Smooth muscle cell (in vitro differentiated cells): ENCODE data around the gene HMOX1. TPM values are rescaled to one million over a fixed set of nuclear protein-coding genes. Genes with fewer than 3 reads are reported as not detected.

Experiments used
- DNase-seq: peaks from one replicate; lab custom pipeline; 2025; ENCODE audit not compliant: unreplicated experiment; lab: John Stamatoyannopoulos, UW
- H2AFZ ChIP-seq: fragments of 200-600 bp; sonication (generic); 2 replicates; pipeline ENCODE4 v1.6.0; 2016; ENCODE audit warnings: antibody characterized with exemption, low read depth, mild to moderate bottlenecking
- H3F3A ChIP-seq: fragments of 200-600 bp; sonication (generic); 2 replicates; pipeline ENCODE4 v1.6.0; 2017; ENCODE audit warnings: antibody characterized with exemption, low read depth
- H3K27ac ChIP-seq: fragments of 200-600 bp; sonication (generic); 2 replicates; pipeline ENCODE4 v1.5.1; 2016; ENCODE audit warnings: low read depth, mild to moderate bottlenecking
- H3K27me3 ChIP-seq: fragments of 200-600 bp; sonication (generic); 2 replicates; pipeline ENCODE4 v1.6.1; 2016; ENCODE audit warnings: low read depth, mild to moderate bottlenecking
- H3K36me3 ChIP-seq: fragments of 200-600 bp; sonication (generic); 2 replicates; pipeline ENCODE4 v1.5.1; 2016; ENCODE audit warnings: low read depth
- H3K4me1 ChIP-seq: fragments of 200-600 bp; sonication (generic); 2 replicates; pipeline ENCODE4 v1.5.1; 2016; ENCODE audit warnings: low read depth
- H3K4me2 ChIP-seq: fragments of 200-600 bp; sonication (generic); 2 replicates; pipeline ENCODE4 v1.6.0; 2016; ENCODE audit warnings: mild to moderate bottlenecking
- H3K4me3 ChIP-seq: fragments of 200-600 bp; sonication (generic); 2 replicates; pipeline ENCODE4 v1.5.1; 2016; ENCODE audit warnings: mild to moderate bottlenecking
- H3K79me2 ChIP-seq: fragments of 200-600 bp; sonication (generic); 2 replicates; pipeline ENCODE4 v1.6.0; 2016; ENCODE audit warnings: low read depth, mild to moderate bottlenecking
- H3K9ac ChIP-seq: fragments of 200-600 bp; sonication (generic); 2 replicates; pipeline ENCODE4 v1.6.0; 2016; ENCODE audit warnings: low read depth
- H3K9me3 ChIP-seq: fragments of 200-600 bp; sonication (generic); replicated peaks from 2 replicates; pipeline ENCODE4 v1.5.1; 2016; ENCODE audit warnings: low read depth
- H4K20me1 ChIP-seq: fragments of 200-600 bp; sonication (generic); 2 replicates; pipeline ENCODE4 v1.6.0; 2016; ENCODE audit warnings: low read depth
- CTCF ChIP-seq: fragments of 200-600 bp; sonication (generic); IDR thresholded peaks from 2 replicates; pipeline ENCODE4 v1.5.1; 2017; ENCODE audit warnings: borderline replicate concordance, mild to moderate bottlenecking, antibody characterized with exemption; ENCODE audit not compliant: insufficient read depth, poor library complexity, severe bottlenecking
- WGBS: methylation state at CpG from one replicate; pipeline ENCODE4 v1.1.7; 2016; ENCODE audit warnings: low lambda C conversion rate; 5-methylcytosine and 5-hydroxymethylcytosine counted together
- polyA plus RNA-seq: library from polyadenylated mRNA; unstranded; fragments of >200 nt; fragmentation: Nextera tagmentation; extraction: Ambion mirVana; gene quantifications from 2 replicates; pipeline ENCODE4 v1.2.1, GENCODE V29; 2016
- total RNA-seq: library from RNA; depleted of rRNA; stranded (reverse); fragments of >200 nt; gene quantifications from 2 replicates; pipeline ENCODE4 v1.2.3, GENCODE V29; 2014

HMOX1 gene
- total and polyA plus RNA-seq, 2 experiments from 2014 or later = 7.7 to 13.7 TPM

GRCh38 chr22:35344956-35345690 lies 35.8 kb upstream of the HMOX1 start:
- Histone ChIP-seq H3K27me3 (no peaks in the 10 kb centered on the region), H3K9me3 (no peaks in the 10 kb centered on the region), H3K4me2 (no peak overlapping the region), H3K9ac (no peak overlapping the region), H3K36me3 (no peaks in the 10 kb centered on the region), H3F3A (peaks cover 3% of the 10 kb centered on the region), H3K79me2 (no peaks in the 10 kb centered on the region), H4K20me1 (no peaks in the 10 kb centered on the region), H2AFZ (no peak overlapping the region), H3K4me1 (no peaks in the 10 kb centered on the region), H3K27ac (no peak overlapping the region), H3K4me3 (no peak overlapping the region)
- 97% methylated on average over 14 of the region's 14 CpGs for WGBS
- TF ChIP-seq CTCF = no peak
- DNase-seq = no peak

- 97% methylated on average over 11 of the region's 11 CpGs for WGBS
- no peaks in the 10 kb centered on the region for H3K27me3 ChIP-seq
- H3F3A ChIP-seq = no peaks in the 10 kb centered on the region
- TF ChIP-seq CTCF = no peak
- DNase-seq = no peak
- H3K4me1 ChIP-seq = no peaks in the 10 kb centered on the region
- H3K4me3 ChIP-seq = no peak overlapping the region
- no peak overlapping the region for H3K27ac ChIP-seq
- H3K36me3 ChIP-seq = no peaks in the 10 kb centered on the region
- no peaks in the 10 kb centered on the region for H4K20me1 ChIP-seq
- H3K9ac ChIP-seq = no peak overlapping the region
- H2AFZ ChIP-seq = no peak overlapping the region
- H3K79me2 ChIP-seq = no peaks in the 10 kb centered on the region
- H3K4me2 ChIP-seq = no peak overlapping the region
- H3K9me3 ChIP-seq = no peaks in the 10 kb centered on the region
Measured at GRCh38 chr22:35345808-35346505, 34.9 kb upstream of the HMOX1 start.

GRCh38 chr22:35346596-35347220 lies 34.2 kb upstream of the HMOX1 start:
- no peak for TF ChIP-seq CTCF
- Histone ChIP-seq H4K20me1 (no peaks in the 10 kb centered on the region), H3K36me3 (no peaks in the 10 kb centered on the region), H3K4me1 (no peaks in the 10 kb centered on the region), H3K4me3 (no peak overlapping the region), H3K9me3 (no peaks in the 10 kb centered on the region), H3K9ac (no peak overlapping the region), H3K4me2 (no peak overlapping the region), H3K27ac (no peak overlapping the region), H3K27me3 (no peaks in the 10 kb centered on the region), H3F3A (no peaks in the 10 kb centered on the region), H2AFZ (no peak overlapping the region), H3K79me2 (no peaks in the 10 kb centered on the region)
- DNase-seq = no peak
- WGBS = 93% methylated on average over 19 of the region's 19 CpGs
